LHCN-M2 (cell line): ENCODE measurements around the gene RNF123. TPM values are rescaled to one million over a fixed set of nuclear protein-coding genes. Genes with fewer than 3 reads are reported as not detected.

Source experiments
- DNase-seq: peaks from one replicate; pipeline ENCODE4 v3.0.0-alpha.2; 2012; ENCODE audit warnings: low read depth
- polyA plus RNA-seq: library from polyadenylated mRNA; unstranded; fragments of >200 nt; gene quantifications from one replicate; pipeline ENCODE4 v1.2.1, GENCODE V29; 2012; ENCODE audit warnings: missing spikeins
- total RNA-seq: library from RNA; depleted of rRNA; stranded (reverse); fragments of >200 nt; gene quantifications from 2 replicates; pipeline ENCODE4 v1.2.3, GENCODE V29; 2014; rRNA removed

The RNF123 gene
- 19.6 and 21.2 TPM in 2 replicates for total RNA-seq
- 23.5 TPM for polyA plus RNA-seq

GRCh38 chr3:49689046-49689907 lies at the start of gene RNF123, which contains the start of gene MST1:
Gene RNF123 (plus strand): TSS chr3:49689557. CDS start chr3:49691166, 1,609 bp downstream.
Gene MST1 (minus strand): TSS chr3:49689474. CDS start chr3:49688691, 783 bp downstream.
- peak; percentile 85 for DNase-seq

DNA sequence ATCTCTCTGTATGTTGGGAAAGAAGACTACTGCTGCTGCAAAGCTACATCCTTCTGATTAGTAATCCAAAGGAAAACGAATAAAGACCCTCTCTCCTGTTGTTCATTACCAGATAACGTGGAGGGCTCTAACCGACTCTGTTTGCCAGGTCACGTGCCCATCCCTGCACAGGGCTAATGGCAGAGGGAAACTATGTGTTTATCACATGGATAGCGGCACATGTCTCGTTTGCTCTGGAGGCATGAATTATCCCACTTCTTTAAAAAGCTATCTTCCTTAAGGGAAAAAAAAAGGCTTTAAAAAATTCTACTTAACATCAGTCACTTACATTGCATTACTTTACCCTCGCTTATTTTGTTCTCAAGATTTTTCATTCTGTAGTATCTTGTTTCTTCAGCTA lies 48.1 kb upstream of the RNF123 start:
- no peak for DNase-seq

GRCh38 chr3:49641921-49642707 lies 47.2 kb upstream of the RNF123 start:
- no peak for DNase-seq

DNA sequence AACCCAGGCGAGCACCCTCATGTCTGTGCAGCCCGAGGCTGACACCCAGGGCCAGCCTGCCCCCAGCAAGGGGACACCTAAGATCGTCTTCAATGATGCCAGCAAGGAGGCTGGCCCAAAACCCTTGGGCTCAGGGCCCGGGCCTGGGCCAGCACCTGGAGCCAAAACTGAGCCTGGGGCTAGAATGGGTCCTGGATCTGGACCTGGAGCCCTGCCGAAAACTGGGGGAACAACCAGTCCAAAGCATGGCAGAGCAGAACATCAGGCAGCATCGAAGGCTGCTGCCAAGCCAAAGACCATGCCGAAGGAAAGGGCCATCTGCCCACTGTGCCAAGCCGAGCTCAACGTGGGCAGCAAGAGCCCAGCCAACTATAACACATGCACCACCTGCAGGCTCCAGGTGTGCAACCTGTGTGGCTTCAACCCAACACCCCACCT lies 46.6 kb upstream of the RNF123 start:
- DNase-seq, result no peak

GRCh38 chr3:49644684-49645083 lies 44.7 kb upstream of the RNF123 start:
- no peak for DNase-seq

DNA sequence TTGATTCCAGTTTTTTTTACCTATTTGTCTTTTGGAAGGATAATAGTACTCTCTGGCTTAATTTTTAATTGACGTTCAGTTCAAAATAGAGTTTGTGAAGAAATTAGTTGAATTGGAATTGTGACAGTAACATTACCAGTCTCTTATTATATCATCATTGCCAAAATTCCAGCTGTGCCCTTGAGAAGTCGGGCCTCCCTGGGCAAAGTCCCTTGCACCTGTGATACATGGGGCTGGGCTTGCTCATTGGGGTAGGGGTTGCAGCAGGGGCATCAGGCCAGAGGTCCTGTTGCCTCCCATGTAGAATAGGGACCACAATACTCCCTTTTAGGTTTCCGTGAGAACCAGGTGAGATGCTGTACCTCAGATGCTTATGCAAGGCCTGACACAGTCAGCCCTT lies 43.1 kb upstream of the RNF123 start:
- no peak for DNase-seq

GRCh38 chr3:49647741-49648140 lies 41.6 kb upstream of the RNF123 start:
- DNase-seq, result no peak

DNA sequence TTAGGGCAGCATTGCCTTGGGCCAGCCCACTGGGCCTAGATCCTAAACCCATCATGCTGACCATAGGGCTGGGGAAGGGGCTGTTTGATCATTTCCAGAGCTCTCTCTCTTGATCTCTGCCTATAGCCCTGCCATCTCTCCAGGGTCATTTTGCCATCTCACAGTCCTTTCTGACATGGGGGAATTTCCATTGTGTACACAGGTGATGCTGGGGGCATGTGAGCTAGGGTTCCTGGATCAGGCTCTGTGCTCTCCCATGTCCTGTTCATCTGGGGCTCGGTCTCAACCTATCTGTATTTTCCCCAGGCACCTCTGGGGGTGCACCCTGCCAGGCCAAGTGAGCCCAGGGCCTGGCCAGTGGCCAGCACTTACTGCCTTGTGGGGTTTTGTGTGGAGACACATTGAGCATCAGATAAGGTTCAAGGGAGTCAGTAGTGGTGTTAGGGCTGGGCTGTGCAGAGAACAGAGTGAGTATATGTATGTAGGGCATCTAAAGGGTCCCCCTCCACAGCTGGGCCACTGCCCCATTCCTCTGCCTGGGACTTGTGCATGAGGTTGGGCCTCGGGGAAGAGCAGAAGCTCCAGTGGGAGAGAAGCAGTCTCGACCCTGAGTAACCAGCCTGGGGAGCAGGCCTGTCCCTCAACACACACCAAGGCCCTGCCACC lies 40.9 kb upstream of the RNF123 start:
- DNase-seq, result no peak

- no peak for DNase-seq
These were observed 39.8 kb upstream of the RNF123 start for GRCh38 chr3:49649576-49649975.

DNA sequence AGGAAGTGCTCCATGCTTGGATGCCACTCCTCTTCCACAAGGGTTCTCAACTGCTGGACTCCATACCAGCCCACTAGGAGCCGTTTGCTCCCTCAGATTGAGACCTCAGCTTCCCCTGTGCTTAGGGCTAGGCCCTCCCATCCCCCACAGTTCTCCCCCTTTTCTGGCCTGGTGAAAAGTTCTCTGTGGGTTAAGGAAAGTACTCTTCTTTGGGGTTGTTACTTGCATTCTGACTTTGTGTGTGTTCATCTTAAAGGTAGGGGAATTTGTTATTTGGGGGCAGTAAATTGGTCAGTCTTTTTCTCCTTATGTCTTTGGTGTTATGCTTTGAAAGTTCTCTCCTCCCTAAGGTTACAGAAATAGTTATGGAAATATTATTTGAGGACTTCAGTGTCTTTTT lies 39.2 kb upstream of the RNF123 start:
- DNase-seq, result no peak

DNA sequence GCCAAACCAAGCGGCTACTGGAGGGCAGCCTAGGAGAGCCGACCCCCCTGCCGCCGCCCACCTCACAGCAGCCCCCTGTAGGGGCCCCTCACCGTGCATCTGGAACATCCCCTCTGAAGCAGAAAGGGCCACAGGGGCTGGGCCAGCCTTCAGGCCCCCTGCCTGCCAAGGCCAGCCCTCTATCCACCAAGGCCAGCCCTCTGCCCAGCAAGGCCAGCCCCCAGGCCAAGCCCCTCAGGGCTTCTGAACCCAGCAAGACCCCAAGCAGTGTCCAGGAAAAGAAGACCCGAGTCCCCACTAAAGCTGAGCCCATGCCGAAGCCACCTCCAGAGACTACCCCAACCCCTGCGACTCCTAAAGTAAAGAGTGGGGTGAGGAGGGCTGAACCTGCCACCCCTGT lies 38.7 kb upstream of the RNF123 start:
- no peak for DNase-seq

DNA sequence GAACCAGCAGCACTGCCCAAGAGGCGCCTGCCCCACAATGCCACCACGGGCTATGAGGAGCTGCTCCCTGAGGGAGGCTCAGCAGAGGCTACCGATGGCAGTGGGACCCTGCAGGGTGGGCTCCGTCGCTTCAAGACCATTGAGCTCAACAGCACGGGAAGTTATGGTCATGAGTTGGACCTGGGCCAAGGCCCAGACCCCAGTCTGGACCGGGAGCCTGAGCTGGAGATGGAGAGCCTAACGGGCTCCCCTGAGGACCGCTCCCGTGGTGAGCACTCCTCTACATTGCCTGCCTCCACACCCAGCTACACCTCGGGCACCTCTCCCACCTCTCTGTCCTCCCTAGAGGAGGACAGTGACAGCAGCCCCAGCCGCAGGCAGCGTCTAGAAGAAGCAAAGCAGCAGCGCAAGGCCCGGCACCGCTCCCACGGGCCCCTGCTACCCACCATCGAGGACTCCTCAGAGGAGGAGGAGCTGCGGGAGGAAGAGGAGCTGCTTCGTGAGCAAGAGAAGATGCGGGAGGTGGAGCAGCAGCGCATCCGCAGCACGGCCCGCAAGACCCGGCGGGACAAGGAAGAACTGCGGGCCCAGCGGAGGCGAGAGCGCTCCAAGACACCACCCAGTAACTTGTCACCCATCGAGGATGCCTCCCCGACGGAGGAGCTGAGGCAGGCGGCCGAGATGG lies 37.0 kb upstream of the RNF123 start:
- DNase-seq, result no peak

DNA sequence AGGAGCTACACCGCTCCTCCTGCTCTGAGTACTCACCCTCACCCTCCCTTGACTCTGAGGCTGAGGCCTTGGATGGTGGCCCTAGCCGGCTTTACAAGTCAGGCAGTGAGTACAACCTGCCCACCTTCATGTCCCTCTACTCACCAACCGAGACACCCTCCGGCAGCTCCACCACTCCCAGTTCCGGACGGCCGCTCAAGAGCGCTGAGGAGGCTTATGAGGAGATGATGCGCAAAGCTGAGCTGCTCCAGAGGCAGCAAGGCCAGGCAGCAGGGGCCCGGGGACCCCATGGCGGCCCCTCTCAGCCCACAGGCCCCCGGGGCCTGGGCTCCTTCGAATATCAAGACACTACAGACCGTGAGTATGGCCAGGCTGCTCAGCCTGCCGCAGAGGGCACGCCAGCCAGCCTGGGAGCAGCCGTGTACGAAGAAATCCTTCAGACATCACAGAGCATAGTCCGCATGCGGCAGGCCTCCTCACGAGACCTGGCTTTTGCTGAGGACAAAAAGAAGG lies 36.4 kb upstream of the RNF123 start:
- no peak for DNase-seq

DNA sequence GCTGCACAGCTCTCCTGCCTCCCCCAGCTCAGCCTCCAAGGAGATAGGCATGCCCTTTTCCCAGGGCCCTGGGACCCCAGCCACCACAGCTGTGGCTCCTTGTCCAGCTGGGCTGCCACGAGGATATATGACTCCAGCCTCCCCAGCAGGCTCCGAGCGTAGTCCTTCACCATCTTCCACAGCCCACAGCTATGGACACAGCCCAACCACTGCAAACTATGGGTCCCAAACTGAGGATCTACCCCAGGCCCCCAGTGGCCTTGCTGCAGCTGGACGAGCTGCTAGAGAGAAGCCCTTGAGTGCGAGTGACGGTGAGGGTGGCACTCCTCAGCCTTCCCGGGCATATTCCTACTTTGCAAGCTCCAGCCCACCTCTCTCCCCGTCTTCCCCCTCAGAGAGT lies 35.7 kb upstream of the RNF123 start:
- DNase-seq, result no peak

GRCh38 chr3:49654176-49654825 lies 35.1 kb upstream of the RNF123 start:
- DNase-seq, result no peak

DNA sequence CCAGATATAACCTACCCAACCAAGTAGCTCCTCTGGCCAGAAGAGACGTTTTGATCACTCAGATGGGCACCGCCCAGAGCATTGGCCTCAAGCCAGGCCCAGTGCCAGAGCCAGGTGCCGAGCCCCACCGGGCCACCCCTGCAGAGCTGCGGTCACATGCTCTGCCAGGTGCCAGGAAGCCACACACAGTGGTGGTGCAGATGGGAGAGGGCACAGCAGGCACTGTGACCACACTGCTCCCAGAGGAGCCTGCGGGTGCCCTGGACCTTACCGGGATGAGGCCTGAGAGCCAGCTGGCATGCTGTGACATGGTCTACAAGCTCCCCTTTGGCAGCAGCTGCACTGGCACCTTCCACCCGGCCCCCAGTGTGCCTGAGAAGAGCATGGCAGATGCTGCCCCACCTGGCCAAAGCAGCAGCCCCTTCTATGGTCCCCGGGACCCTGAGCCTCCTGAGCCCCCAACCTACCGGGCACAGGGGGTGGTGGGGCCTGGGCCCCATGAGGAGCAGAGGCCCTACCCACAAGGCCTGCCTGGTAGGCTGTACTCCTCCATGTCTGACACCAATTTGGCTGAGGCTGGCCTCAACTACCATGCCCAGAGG lies 34.3 kb upstream of the RNF123 start:
- peak; percentile 50 for DNase-seq

- DNase-seq, result no peak
These were observed 33.5 kb upstream of the RNF123 start for GRCh38 chr3:49655731-49656285.

GRCh38 chr3:49656541-49657112 lies 32.7 kb upstream of the RNF123 start:
- peak; percentile 44 for DNase-seq

DNA sequence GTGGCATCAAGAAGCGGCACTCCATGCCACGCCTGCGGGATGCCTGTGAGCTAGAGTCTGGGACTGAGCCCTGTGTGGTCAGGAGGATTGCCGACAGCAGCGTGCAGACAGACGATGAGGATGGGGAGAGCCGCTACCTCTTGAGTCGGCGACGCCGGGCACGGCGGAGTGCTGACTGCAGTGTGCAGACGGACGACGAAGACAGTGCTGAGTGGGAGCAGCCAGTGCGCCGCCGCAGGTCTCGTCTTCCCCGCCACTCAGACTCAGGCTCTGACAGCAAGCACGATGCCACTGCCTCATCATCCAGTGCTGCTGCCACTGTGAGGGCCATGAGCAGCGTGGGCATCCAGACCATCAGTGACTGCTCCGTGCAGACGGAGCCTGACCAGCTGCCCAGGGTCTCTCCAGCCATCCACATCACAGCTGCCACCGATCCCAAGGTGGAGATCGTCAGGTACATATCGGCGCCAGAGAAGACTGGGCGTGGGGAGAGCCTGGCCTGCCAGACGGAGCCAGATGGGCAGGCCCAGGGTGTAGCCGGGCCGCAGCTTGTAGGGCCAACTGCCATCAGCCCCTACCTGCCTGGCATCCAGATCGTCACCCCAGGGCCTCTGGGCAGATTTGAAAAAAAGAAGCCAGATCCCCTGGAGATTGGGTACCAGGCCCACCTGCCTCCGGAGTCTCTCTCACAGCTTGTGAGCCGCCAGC lies 32.0 kb upstream of the RNF123 start:
- DNase-seq, result no peak
